ENCODE measurements around the gene PROX2.

PROX2 gene

GRCh38 chr14:74909501-74909900 is 33.6 kb upstream of the PROX2 start:
- DNase-seq = no peak

GRCh38 chr14:74908861-74909341 is 33.0 kb upstream of the PROX2 start:
- DNase-seq = no peak

- DNase-seq = no peak
Observed at GRCh38 chr14:74907744-74908143, 31.8 kb upstream of the PROX2 start.

GRCh38 chr14:74906925-74907521 is 31.1 kb upstream of the PROX2 start:
- no peak for DNase-seq

GRCh38 chr14:74905595-74906142 is 29.7 kb upstream of the PROX2 start:
- DNase-seq = peak; percentile 50

GRCh38 chr14:74904635-74905503 is 28.9 kb upstream of the PROX2 start:
- DNase-seq = no peak

- no peak for DNase-seq
Observed at GRCh38 chr14:74902941-74903705, 27.2 kb upstream of the PROX2 start.

GRCh38 chr14:74898694-74899093 is 22.7 kb upstream of the PROX2 start:
- no peak for DNase-seq

- no peak for DNase-seq
Observed at GRCh38 chr14:74898083-74898482, 22.1 kb upstream of the PROX2 start.

- DNase-seq = no peak
Observed at GRCh38 chr14:74897642-74898041, 21.7 kb upstream of the PROX2 start.

GRCh38 chr14:74896400-74896799 is 20.5 kb upstream of the PROX2 start:
- no peak for DNase-seq

- no peak for DNase-seq
Observed at GRCh38 chr14:74893614-74894091, 17.7 kb upstream of the PROX2 start.

GRCh38 chr14:74892745-74893144 is 16.8 kb upstream of the PROX2 start:
- no peak for DNase-seq

GRCh38 chr14:74891870-74892269 is 15.9 kb upstream of the PROX2 start:
- DNase-seq = no peak

GRCh38 chr14:74890262-74890661 is 14.3 kb upstream of the PROX2 start:
- no peak for DNase-seq

- peak; percentile 22 for DNase-seq
Observed at GRCh38 chr14:74888164-74889158, 12.5 kb upstream of the PROX2 start.

GRCh38 chr14:74886001-74886400 is 10.1 kb upstream of the PROX2 start:
- peak; percentile 96 for DNase-seq

- peak; percentile 34 for DNase-seq
Observed at GRCh38 chr14:74882103-74882920, 6.4 kb upstream of the PROX2 start.

- peak; percentile 87 for DNase-seq
Observed at GRCh38 chr14:74881431-74882102, 5.6 kb upstream of the PROX2 start, which contains the start of gene DLST. Gene DLST, plus strand, starts transcription at chr14:74881916. Its CDS starts 38 bp downstream, at chr14:74881954.

Measured in fibroblast of skin of right quadriceps (primary cell).